HFF-Myc (cell line): ENCODE results near the gene NME4.
"Not testable (repeated sequence)": the region's sequence is repeated elsewhere in the genome, so short reads cannot be mapped to it uniquely, and the experiment has no call there.

Experiments
- DNase-seq: peaks from one replicate; pipeline ENCODE4 v3.0.0-alpha.2; 2011; ENCODE audit warnings: low read depth; ENCODE audit errors: extremely low read depth
- H3K4me3 ChIP-seq: replicated peaks from 2 replicates; pipeline ENCODE4 v1.5.1; 2011; ENCODE audit warnings: low read depth, mild to moderate bottlenecking, control low read depth, low read length
- TF ChIP-seq, protein P1 (sequence below): IDR thresholded peaks from 2 replicates; pipeline ENCODE4 v1.5.1; 2012; ENCODE audit warnings: mild to moderate bottlenecking, low read depth, low read length, control low read depth; ENCODE audit errors: missing control alignments

NME4 gene

DNA sequence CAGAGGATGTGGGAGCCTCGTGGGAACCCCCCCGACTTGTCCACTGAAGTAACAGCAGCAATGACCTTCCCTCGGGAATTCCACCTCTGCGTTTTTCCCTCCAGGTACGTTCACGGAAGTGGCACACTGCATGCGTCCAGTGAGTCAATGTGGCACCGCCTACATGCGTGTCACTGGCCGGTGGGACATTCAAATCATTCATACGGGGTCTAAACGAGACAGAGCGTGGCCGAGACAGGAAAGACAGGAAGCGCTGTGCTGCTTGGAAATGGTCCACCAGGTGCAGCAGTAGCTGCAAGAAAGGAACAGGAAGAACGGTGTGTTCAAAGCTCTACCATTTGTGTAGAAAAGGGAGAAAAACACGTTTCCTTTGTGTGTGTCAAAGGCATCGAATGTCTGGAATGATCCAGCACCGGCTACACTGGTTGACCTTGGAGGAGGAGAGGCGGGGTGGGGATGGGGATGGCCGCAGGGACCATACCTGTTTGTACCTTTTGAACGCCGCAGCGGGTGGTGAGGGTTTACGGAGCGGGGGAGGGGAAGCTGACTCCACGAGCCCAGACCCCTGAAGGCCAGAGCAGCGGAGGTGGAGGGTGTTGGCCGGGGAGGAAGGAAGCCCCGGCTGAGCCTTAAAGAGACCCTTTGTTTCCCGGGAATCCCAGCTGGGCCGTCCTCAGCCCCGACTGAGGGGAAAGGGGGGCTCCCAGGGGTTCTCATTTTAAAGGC lies 13.5 kb upstream of the NME4 start:
- H3K4me3 ChIP-seq, result no peak overlapping the region
- TF ChIP-seq, protein P1, sequence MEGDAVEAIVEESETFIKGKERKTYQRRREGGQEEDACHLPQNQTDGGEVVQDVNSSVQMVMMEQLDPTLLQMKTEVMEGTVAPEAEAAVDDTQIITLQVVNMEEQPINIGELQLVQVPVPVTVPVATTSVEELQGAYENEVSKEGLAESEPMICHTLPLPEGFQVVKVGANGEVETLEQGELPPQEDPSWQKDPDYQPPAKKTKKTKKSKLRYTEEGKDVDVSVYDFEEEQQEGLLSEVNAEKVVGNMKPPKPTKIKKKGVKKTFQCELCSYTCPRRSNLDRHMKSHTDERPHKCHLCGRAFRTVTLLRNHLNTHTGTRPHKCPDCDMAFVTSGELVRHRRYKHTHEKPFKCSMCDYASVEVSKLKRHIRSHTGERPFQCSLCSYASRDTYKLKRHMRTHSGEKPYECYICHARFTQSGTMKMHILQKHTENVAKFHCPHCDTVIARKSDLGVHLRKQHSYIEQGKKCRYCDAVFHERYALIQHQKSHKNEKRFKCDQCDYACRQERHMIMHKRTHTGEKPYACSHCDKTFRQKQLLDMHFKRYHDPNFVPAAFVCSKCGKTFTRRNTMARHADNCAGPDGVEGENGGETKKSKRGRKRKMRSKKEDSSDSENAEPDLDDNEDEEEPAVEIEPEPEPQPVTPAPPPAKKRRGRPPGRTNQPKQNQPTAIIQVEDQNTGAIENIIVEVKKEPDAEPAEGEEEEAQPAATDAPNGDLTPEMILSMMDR, result no peak
- DNase-seq, result no peak

DNA sequence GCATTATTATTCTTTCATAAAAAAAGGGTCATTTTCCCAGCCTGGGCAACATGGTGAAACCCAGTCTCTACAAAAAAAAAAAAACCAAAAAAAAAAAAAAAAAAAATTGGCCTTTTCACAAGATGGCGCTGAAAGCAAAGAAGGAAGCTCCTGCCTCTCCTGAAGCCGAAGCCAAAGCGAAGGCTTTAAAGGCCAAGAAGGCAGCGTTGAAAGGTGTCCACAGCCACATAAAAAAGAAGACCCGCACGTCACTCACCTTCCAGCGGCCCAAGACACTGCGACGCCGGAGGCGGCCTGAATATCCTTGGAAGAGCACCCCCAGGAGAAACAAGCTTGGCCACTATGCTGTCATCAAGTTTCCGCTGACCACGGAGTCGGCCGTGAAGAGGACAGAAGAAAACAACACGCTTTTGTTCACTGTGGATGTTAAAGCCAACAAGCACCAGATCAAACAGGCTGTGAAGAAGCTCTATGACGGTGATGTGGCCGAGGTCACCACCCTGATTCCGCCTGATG lies 10.3 kb upstream of the NME4 start:
- DNase-seq, result no peak
- no peak overlapping the region for H3K4me3 ChIP-seq
- TF ChIP-seq, protein P1, result no peak

DNA sequence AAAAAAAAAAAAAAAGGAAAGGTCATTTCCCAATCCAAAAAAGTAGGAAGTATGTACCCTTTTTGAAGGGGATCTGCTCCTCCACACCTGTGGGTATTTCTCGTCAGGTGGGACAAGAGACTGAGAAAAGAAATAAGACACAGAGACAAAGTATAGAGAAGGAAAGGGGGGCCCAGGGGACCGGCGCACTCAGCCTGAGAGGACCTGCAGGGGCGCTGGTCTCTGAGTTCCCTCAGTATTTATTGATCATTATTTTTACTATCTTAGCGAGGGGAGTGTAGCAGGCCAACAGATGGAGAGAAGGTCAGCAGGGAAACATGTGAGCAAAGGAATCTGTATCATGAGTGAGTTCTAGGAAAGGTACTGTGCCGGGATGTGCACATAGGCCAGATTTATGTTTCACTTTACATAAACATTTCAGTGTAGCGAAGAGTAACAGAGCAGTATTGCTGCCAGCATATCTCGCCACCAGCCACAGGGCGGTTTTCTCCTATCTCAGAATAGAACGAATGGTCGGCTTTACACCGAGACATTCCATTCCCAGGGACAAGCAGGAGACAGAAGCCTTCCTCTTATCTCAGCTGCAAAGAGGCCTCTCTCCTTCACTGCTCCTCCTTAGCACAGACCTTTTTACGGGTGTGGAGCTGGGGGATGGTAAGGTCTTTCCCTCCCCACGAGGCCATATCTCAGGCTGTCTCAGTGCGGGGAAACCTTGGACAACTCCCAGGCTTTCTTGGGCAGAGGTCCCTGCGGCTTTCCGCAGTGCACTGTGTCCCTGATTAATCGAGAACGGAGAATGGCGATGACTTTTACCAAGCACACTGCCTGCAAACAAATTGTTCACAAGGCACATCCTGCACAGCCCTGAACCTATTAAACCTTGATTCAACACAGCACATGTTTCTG lies 9.0 kb upstream of the NME4 start:
- not testable (repeated sequence) for H3K4me3 ChIP-seq, DNase-seq

DNA sequence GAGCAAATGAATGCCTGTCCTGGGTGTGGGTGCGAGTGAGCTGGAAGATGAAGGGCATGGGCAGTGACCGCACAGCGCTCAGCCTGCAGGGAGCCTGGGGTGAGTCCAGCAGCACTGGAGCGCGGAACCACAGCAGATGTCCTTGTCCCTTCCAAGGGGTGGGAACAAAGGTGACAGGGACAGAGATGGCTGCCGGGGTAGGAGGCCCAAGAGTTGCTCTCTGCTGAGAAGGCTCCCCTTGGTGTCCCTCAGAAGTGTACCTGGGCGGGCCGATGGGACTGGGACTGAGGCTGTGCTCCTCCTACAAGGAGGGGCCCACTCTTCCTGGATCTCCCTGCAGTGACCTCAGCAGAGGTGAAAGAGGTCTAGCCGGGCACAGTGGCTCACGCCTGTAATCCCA lies 7.6 kb upstream of the NME4 start:
- no peak for DNase-seq
- no peak overlapping the region for H3K4me3 ChIP-seq
- TF ChIP-seq, protein P1, result no peak

DNA sequence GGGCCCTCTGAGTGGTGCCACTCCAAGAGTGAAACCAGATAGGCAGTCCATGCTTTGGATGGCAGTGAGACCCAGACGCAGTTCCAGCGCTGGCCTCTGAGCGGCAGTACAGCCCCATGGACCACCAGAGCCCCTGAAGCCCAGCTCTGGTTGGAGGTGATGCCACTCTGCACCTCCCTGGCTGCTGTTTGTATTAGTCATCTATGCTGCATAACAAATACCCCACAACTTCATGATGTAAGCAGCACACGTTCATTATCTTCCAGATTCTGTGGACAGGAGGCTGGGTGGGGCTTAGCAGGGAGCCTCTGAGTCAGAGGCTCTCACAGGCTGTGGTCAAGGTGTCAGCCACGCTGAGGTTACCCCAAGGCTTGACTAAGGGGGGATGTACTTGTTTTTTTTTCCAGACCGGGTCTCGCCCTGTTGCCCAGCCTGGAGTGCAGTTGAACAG lies 5.1 kb upstream of the NME4 start:
- peak; percentile 65 for DNase-seq
- H3K4me3 ChIP-seq, result no peak overlapping the region
- TF ChIP-seq, protein P1, result peak; percentile 94

DNA sequence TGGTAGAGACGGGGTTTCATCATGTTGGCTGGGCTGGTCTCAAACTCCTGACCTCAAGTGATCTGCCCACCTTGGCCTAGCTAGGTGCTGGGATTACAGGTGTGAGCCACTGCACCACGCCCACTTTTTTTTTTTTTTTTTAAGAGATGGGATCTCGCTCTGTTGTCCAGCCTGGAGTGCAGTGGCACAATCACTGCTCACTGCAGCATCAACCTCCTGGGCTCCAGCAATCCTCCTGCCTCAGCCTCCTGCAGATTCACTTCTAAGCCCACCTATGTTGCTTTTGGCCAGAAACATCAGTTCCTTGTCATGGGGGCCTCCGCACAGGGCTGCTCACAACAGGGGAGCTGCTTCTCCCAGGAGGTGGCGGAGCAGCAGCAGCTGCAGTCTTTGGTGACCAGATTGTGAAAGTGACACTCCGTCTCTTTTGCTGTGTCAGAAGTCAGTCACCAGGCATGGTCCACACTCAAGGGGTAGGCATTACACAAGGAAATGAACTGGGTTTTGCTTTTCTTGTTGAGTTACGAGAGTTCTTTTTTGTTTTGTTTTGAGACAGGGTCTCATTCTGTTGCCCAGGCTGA lies 4.5 kb upstream of the NME4 start:
- TF ChIP-seq, protein P1, result no peak
- no peak overlapping the region for H3K4me3 ChIP-seq
- no peak for DNase-seq

DNA sequence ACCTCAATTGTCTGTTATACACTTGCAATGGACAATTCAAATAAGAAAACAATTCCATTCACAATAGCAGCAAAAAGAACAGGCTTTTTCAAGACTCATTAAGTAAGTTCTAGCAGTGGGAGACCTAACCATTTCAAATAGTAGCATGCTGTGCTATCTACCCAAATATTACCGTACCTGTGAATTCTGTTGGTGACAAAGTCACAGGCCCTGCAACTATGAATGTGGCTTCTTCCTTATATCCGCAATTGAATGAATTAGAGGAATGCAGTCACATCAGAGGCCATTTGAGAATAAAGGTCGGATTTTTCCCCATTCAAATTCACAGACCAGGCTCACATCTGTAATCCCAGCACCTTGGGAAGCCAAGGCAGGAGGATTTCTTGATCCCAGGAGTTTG lies 800 bp upstream of the NME4 start:
- peak overlapping the region; percentile 48 for H3K4me3 ChIP-seq
- TF ChIP-seq, protein P1, result no peak
- DNase-seq, result no peak
